WTC11 (cell line): Measurements from ENCODE around the gene GLOD4. TPM values are rescaled to one million over a fixed set of nuclear protein-coding genes. Genes with fewer than 3 reads are reported as not detected.

Experiments used
- ATAC-seq: fragments of 200-7000 bp; cut with Tn5 transposase; 2 replicates; pipeline ENCODE4 v1.10.0; 2021; ENCODE audit warnings: mild to moderate bottlenecking, moderate library complexity
- CTCF ChIA-PET: fragments of 300-600 bp; sonication (Branson Sonifier 250); formaldehyde crosslinking; loops from one replicate; lab custom pipeline; 2021; ENCODE audit warnings: antibody characterized with exemption; lab: Charles Lee
- POLR2A ChIA-PET: fragments of 350-600 bp; sonication (Branson Sonifier 250); formaldehyde crosslinking; loops from one replicate; lab custom pipeline; 2021; ENCODE audit warnings: antibody characterized with exemption; lab: Charles Lee
- DNase-seq: peaks from one replicate; pipeline ENCODE4 v3.0.0; 2021; ENCODE audit warnings: low spot score
- H3K27ac Mint-ChIP-seq: 2 replicates; pipeline ENCODE4 v1.8.0; 2021; ENCODE audit warnings: mixed read lengths
- H3K27me3 Mint-ChIP-seq: 2 replicates; pipeline ENCODE4 v1.8.0; 2021; ENCODE audit warnings: low read depth, mild to moderate bottlenecking, moderate library complexity, mixed read lengths
- H3K36me3 Mint-ChIP-seq: 2 replicates; pipeline ENCODE4 v1.8.0; 2021; ENCODE audit warnings: mixed read lengths
- H3K4me1 Mint-ChIP-seq: 2 replicates; pipeline ENCODE4 v1.8.0; 2022; ENCODE audit warnings: mixed read lengths
- H3K4me3 Mint-ChIP-seq: 2 replicates; pipeline ENCODE4 v1.8.0; 2021; ENCODE audit warnings: mild to moderate bottlenecking, moderate library complexity, mixed read lengths
- H3K9me3 Mint-ChIP-seq: 2 replicates; pipeline ENCODE4 v1.8.0; 2021; ENCODE audit warnings: mixed read lengths
- AFF4 ChIP-seq: sonication (generic); formaldehyde crosslinking; IDR thresholded peaks from 2 replicates; pipeline ENCODE4 v1.8.1; 2023; ENCODE audit warnings: mild to moderate bottlenecking, missing genetic modification reagents, borderline replicate concordance
- AR ChIP-seq: fragments of 250-450 bp; sonication (Bioruptor Pico); IDR thresholded peaks from 2 replicates; pipeline ENCODE4 v1.9.0; 2021; ENCODE audit warnings: mild to moderate bottlenecking
- CREB1 ChIP-seq: sonication (generic); formaldehyde crosslinking; IDR thresholded peaks from 2 replicates; pipeline ENCODE4 v1.8.0; 2023; ENCODE audit warnings: mild to moderate bottlenecking, missing genetic modification reagents
- CREM ChIP-seq: sonication (generic); formaldehyde crosslinking; IDR thresholded peaks from 2 replicates; pipeline ENCODE4 v1.8.1; 2022; ENCODE audit warnings: mild to moderate bottlenecking, missing genetic modification reagents, moderate library complexity
- E2F5 ChIP-seq: sonication (generic); formaldehyde crosslinking; IDR thresholded peaks from 2 replicates; pipeline ENCODE4 v1.8.1; 2022; ENCODE audit warnings: mild to moderate bottlenecking, moderate library complexity, missing genetic modification reagents
- ERG ChIP-seq: fragments of 250-450 bp; sonication (Bioruptor Pico); IDR thresholded peaks from 2 replicates; pipeline ENCODE4 v1.8.0; 2021; ENCODE audit warnings: mild to moderate bottlenecking
- ETV6 ChIP-seq: sonication (generic); formaldehyde crosslinking; IDR thresholded peaks from 2 replicates; pipeline ENCODE4 v1.8.1; 2022; ENCODE audit warnings: mild to moderate bottlenecking, missing genetic modification reagents
- IRF2 ChIP-seq: sonication (generic); formaldehyde crosslinking; IDR thresholded peaks from 2 replicates; pipeline ENCODE4 v1.8.0; 2022; ENCODE audit warnings: low read depth, missing genetic modification reagents, borderline replicate concordance
- JAZF1 ChIP-seq: fragments of 250-450 bp; sonication (Bioruptor Pico); IDR thresholded peaks from 2 replicates; pipeline ENCODE4 v1.9.0; 2021; ENCODE audit warnings: moderate library complexity, mild to moderate bottlenecking, inconsistent platforms
- KAT7 ChIP-seq: sonication (generic); formaldehyde crosslinking; IDR thresholded peaks from 2 replicates; pipeline ENCODE4 v1.8.1; 2023; ENCODE audit warnings: missing genetic modification reagents, mild to moderate bottlenecking, borderline replicate concordance
- OVOL2 ChIP-seq: fragments of 250-450 bp; sonication (Bioruptor Pico); IDR thresholded peaks from 2 replicates; pipeline ENCODE4 v1.9.0; 2021; ENCODE audit warnings: mild to moderate bottlenecking, borderline replicate concordance
- PRDM15 ChIP-seq: sonication (generic); formaldehyde crosslinking; IDR thresholded peaks from 2 replicates; pipeline ENCODE4 v1.8.0; 2022; ENCODE audit warnings: missing genetic modification reagents
- RORB ChIP-seq: fragments of 250-450 bp; sonication (Bioruptor Pico); IDR thresholded peaks from 2 replicates; pipeline ENCODE4 v1.9.0; 2021; ENCODE audit warnings: mild to moderate bottlenecking
- TEAD4 ChIP-seq: sonication (generic); formaldehyde crosslinking; IDR thresholded peaks from 2 replicates; pipeline ENCODE4 v1.8.0; 2022; ENCODE audit warnings: mild to moderate bottlenecking, missing genetic modification reagents
- ZNF138 ChIP-seq: sonication (generic); formaldehyde crosslinking; conservative IDR thresholded peaks from 2 replicates; pipeline ENCODE4 v1.8.1; 2022; ENCODE audit warnings: mild to moderate bottlenecking, moderate library complexity, missing genetic modification reagents
- ZNF512 ChIP-seq: sonication (generic); formaldehyde crosslinking; IDR thresholded peaks from 2 replicates; pipeline ENCODE4 v1.8.1; 2022; ENCODE audit warnings: missing genetic modification reagents, borderline replicate concordance
- ZNF532 ChIP-seq: fragments of 250-450 bp; sonication (Bioruptor Pico); IDR thresholded peaks from 2 replicates; pipeline ENCODE4 v1.9.0; 2021; ENCODE audit warnings: mild to moderate bottlenecking, borderline replicate concordance
- ZNF671 ChIP-seq: fragments of 250-450 bp; sonication (Bioruptor Pico); IDR thresholded peaks from 2 replicates; pipeline ENCODE4 v1.8.0; 2021; ENCODE audit warnings: mild to moderate bottlenecking
- total RNA-seq: library from RNA; stranded (reverse); gene quantifications from 3 replicates; pipeline ENCODE4 v1.2.3, GENCODE V29; 2021

GLOD4 gene
- total RNA-seq, 1 experiment from 2014 or later = 69.0 TPM

GRCh38 chr17:828761-829160 is 46.7 kb upstream of the GLOD4 start:
- POLR2A ChIA-PET = interaction anchor here (0.7 kb wide), 1 partner anchor 69 kb away, joined by 4 read pairs; no protein-coding TSS in a partner anchor
- DNase-seq = no peak
- peaks cover 7% of the 10 kb centered on the region; the same call in 1 of the 2 replicates for H3K9me3 Mint-ChIP-seq
- TF ChIP-seq RORB (no peak), ZNF671 (no peak), ETV6 (CRISPR knock-in tag) (no peak), AFF4 (CRISPR knock-in tag) (no peak), TEAD4 (CRISPR knock-in tag) (no peak), CREB1 (no peak), E2F5 (no peak), ZNF512 (CRISPR knock-in tag) (no peak), AR (CRISPR knock-in tag) (no peak), CREM (CRISPR knock-in tag) (no peak), IRF2 (CRISPR knock-in tag) (no peak), JAZF1 (CRISPR knock-in tag) (no peak), PRDM15 (CRISPR knock-in tag) (no peak), KAT7 (CRISPR knock-in tag) (no peak), ERG (CRISPR knock-in tag) (no peak), OVOL2 (CRISPR knock-in tag) (no peak), ZNF532 (CRISPR knock-in tag) (no peak), ZNF138 (no peak)
- H3K27ac Mint-ChIP-seq = no peak overlapping the region
- H3K36me3 Mint-ChIP-seq = peaks cover 9% of the 10 kb centered on the region; the same call in 1 of the 2 replicates
- ATAC-seq = no peak
- no peak overlapping the region for H3K4me3 Mint-ChIP-seq
- H3K27me3 Mint-ChIP-seq = no peaks in the 10 kb centered on the region
- H3K4me1 Mint-ChIP-seq = peaks cover 3% of the 10 kb centered on the region
- CTCF ChIA-PET = interaction anchor here (0.9 kb wide), 1 partner anchor 105 kb away, joined by 3 read pairs; no protein-coding TSS in a partner anchor
